Subcutaneous abdominal adipose tissue (tissue), 5 donors: ENCODE data around the gene AP1M1.
"Not testable (repeated sequence)": the region's sequence is repeated elsewhere in the genome, so short reads cannot be mapped to it uniquely, and the experiment has no call there.

Source experiments
- H3K27ac ChIP-seq: one replicate; pipeline ENCODE4 v1.7.0; 2013; ENCODE audit warnings: low read depth, mild to moderate bottlenecking, inconsistent platforms, low read length, moderate library complexity
- H3K27me3 ChIP-seq, 5 donors: one replicate each; pipeline ENCODE4 v1.7.0; 2013; ENCODE audit warnings: low read length in 5 of 5, inconsistent platforms in 1 of 5; ENCODE audit not compliant: control insufficient read depth in 5 of 5, insufficient read depth in 4 of 5
- H3K36me3 ChIP-seq, 5 donors: one replicate each; pipeline ENCODE4 v1.7.0; 2013; ENCODE audit warnings: low read length in 5 of 5; ENCODE audit not compliant: control insufficient read depth in 5 of 5, insufficient read depth in 5 of 5
- H3K4me1 ChIP-seq, 5 donors: one replicate each; pipeline ENCODE4 v1.7.0; 2013; ENCODE audit warnings: low read length in 5 of 5, mild to moderate bottlenecking in 3 of 5, moderate library complexity in 1 of 5; ENCODE audit not compliant: control insufficient read depth in 5 of 5, insufficient read depth in 5 of 5
- H3K4me3 ChIP-seq, 5 donors: one replicate each; pipeline ENCODE4 v1.7.0; 2013; ENCODE audit warnings: low read length in 5 of 5, low read depth in 1 of 5
- H3K9ac ChIP-seq, 5 donors: one replicate each; pipeline ENCODE4 v1.7.0; 2013; ENCODE audit warnings: low read length in 5 of 5, mild to moderate bottlenecking in 4 of 5, moderate library complexity in 3 of 5
- H3K9me3 ChIP-seq, 5 donors: one replicate each; pipeline ENCODE4 v1.7.0; 2013; ENCODE audit warnings: low read length in 5 of 5; ENCODE audit not compliant: control insufficient read depth in 5 of 5
- donor health status: healthy.
- donor health status: healthy.
- donor health status: healthy.
- donor health status: healthy.
- donor health status: healthy.

The AP1M1 gene

GRCh38 chr19:16160943-16161560, 36.7 kb upstream of the AP1M1 start:
- Histone ChIP-seq H3K4me3 (no peak overlapping the region), H3K27me3 (peaks cover 0 to 2% (median 0%) of the 10 kb centered on the region in 5 donors), H3K36me3 (no peaks in the 10 kb centered on the region), H3K9ac (no peak overlapping the region), H3K4me1 (no peaks in the 10 kb centered on the region), H3K9me3 (no peaks in the 10 kb centered on the region), H3K27ac (no peak overlapping the region)

GRCh38 chr19:16161840-16162239, 35.9 kb upstream of the AP1M1 start:
- Histone ChIP-seq H3K27ac (no peak overlapping the region), H3K27me3 (peaks cover 0 to 2% (median 0%) of the 10 kb centered on the region in 5 donors), H3K9ac (no peak overlapping the region), H3K36me3 (no peaks in the 10 kb centered on the region), H3K4me1 (no peaks in the 10 kb centered on the region), H3K9me3 (no peaks in the 10 kb centered on the region), H3K4me3 (no peak overlapping the region)

GRCh38 chr19:16164222-16164890, 33.4 kb upstream of the AP1M1 start:
- Histone ChIP-seq H3K9me3 (no peaks in the 10 kb centered on the region), H3K27me3 (no peaks in the 10 kb centered on the region), H3K4me3 (no peak overlapping the region), H3K36me3 (no peaks in the 10 kb centered on the region), H3K27ac (no peak overlapping the region), H3K4me1 (no peaks in the 10 kb centered on the region), H3K9ac (no peak overlapping the region)

- H3K27me3 ChIP-seq = peaks cover 0 to 3% (median 0%) of the 10 kb centered on the region in 5 donors
- no peak overlapping the region for H3K27ac ChIP-seq
- H3K4me3 ChIP-seq = no peak overlapping the region
- H3K4me1 ChIP-seq = no peaks in the 10 kb centered on the region
- H3K36me3 ChIP-seq = no peaks in the 10 kb centered on the region
- H3K9me3 ChIP-seq = no peaks in the 10 kb centered on the region
- H3K9ac ChIP-seq = no peak overlapping the region
These were observed 31.3 kb upstream of the AP1M1 start for GRCh38 chr19:16166417-16166816.

- Histone ChIP-seq H3K4me1 (no peaks in the 10 kb centered on the region), H3K36me3 (no peaks in the 10 kb centered on the region), H3K27me3 (peaks cover 0 to 3% (median 0%) of the 10 kb centered on the region in 5 donors)
These were observed 30.7 kb upstream of the AP1M1 start for GRCh38 chr19:16167055-16167454.

GRCh38 chr19:16168465-16169081, 29.1 kb upstream of the AP1M1 start:
- H3K9ac ChIP-seq = no peak overlapping the region
- no peaks in the 10 kb centered on the region for H3K4me1 ChIP-seq
- H3K27me3 ChIP-seq = peaks cover 0 to 4% (median 3%) of the 10 kb centered on the region in 5 donors
- H3K4me3 ChIP-seq = no peak overlapping the region
- H3K9me3 ChIP-seq = no peaks in the 10 kb centered on the region
- H3K36me3 ChIP-seq = no peaks in the 10 kb centered on the region
- no peak overlapping the region for H3K27ac ChIP-seq

More at GRCh38 chr19:16167055-16167454, 30.7 kb upstream of the AP1M1 start:
- Histone ChIP-seq H3K9ac (no peak overlapping the region), H3K27ac (no peak overlapping the region), H3K9me3 (no peaks in the 10 kb centered on the region), H3K4me3 (no peak overlapping the region)

- no peak overlapping the region for H3K27ac ChIP-seq
- H3K36me3 ChIP-seq = no peaks in the 10 kb centered on the region
- H3K27me3 ChIP-seq = peaks cover 0 to 5% (median 3%) of the 10 kb centered on the region in 5 donors
- H3K9ac ChIP-seq = no peak overlapping the region
- H3K4me1 ChIP-seq = no peaks in the 10 kb centered on the region
- no peak overlapping the region for H3K4me3 ChIP-seq
- peaks cover 0 to 3% (median 2%) of the 10 kb centered on the region in 5 donors for H3K9me3 ChIP-seq
These were observed 27.6 kb upstream of the AP1M1 start for GRCh38 chr19:16170134-16170533.

- Histone ChIP-seq H3K9ac (no peak overlapping the region), H3K4me3 (no peak overlapping the region), H3K27ac (no peak overlapping the region), H3K36me3 (no peaks in the 10 kb centered on the region), H3K9me3 (peaks cover 0 to 9% (median 3%) of the 10 kb centered on the region in 5 donors), H3K4me1 (peaks cover 0 to 4% (median 0%) of the 10 kb centered on the region in 5 donors), H3K27me3 (peaks cover 0 to 5% (median 3%) of the 10 kb centered on the region in 5 donors)
These were observed 21.8 kb upstream of the AP1M1 start for GRCh38 chr19:16175954-16176353.

- not testable (repeated sequence) for H3K9ac ChIP-seq, H3K36me3 ChIP-seq, H3K4me1 ChIP-seq, H3K27me3 ChIP-seq, H3K9me3 ChIP-seq, H3K27ac ChIP-seq, H3K4me3 ChIP-seq
These were observed 18.8 kb upstream of the AP1M1 start for GRCh38 chr19:16178866-16179265.

- Histone ChIP-seq H3K9ac (no peak overlapping the region), H3K36me3 (no peaks in the 10 kb centered on the region), H3K4me3 (no peak overlapping the region), H3K9me3 (peaks cover 0 to 2% (median 0%) of the 10 kb centered on the region in 5 donors), H3K27me3 (peaks cover 0 to 3% (median 0%) of the 10 kb centered on the region in 5 donors), H3K4me1 (peaks cover 0 to 12% (median 9%) of the 10 kb centered on the region in 5 donors), H3K27ac (no peak overlapping the region)
These were observed 17.1 kb upstream of the AP1M1 start for GRCh38 chr19:16180611-16181010.
